H1 (cell line): Measurements from ENCODE around the gene ZNF716. TPM values are rescaled to one million over a fixed set of nuclear protein-coding genes. Genes with fewer than 3 reads are reported as not detected.

Experiments used
- CTCF ChIA-PET: fragments of 300-600 bp; sonication (Branson Sonifier 250); formaldehyde crosslinking; loops from one replicate; lab custom pipeline; 2021; ENCODE audit not compliant: partially characterized antibody; lab: Charles Lee
- POLR2A ChIA-PET: fragments of 300-600 bp; sonication (Branson Sonifier 250); formaldehyde crosslinking; loops from one replicate; lab custom pipeline; 2021; ENCODE audit warnings: inconsistent platforms; ENCODE audit not compliant: partially characterized antibody; lab: Charles Lee
- DNase-seq, 2 experiments: peaks; one replicate each; pipeline versions ENCODE4 v3.0.0 to v3.0.0-alpha.2; 2010 to 2022; ENCODE audit warnings: low spot score in 2 of 2, low read depth in 1 of 2, mixed read lengths in 1 of 2
- FAIRE-seq: peaks from 2 replicates; lab custom pipeline; 2011; peaks lifted over from hg19 to GRCh38; lab: Jason Lieb, UNC
- H2AFZ ChIP-seq: 2 replicates; pipeline ENCODE4 v1.8.1; 2012; ENCODE audit warnings: low read length, inconsistent platforms
- H2AK5ac ChIP-seq: 2 replicates; pipeline ENCODE4 v1.6.1; 2013; ENCODE audit warnings: low read depth, low read length
- H2BK120ac ChIP-seq: replicated peaks from 2 replicates; pipeline ENCODE3; 2013; ENCODE audit warnings: low read depth, low read length, inconsistent platforms
- H2BK12ac ChIP-seq: 2 replicates; pipeline ENCODE4 v1.6.1; 2013; ENCODE audit warnings: low read depth, low read length
- H2BK15ac ChIP-seq: 2 replicates; pipeline ENCODE4 v1.6.1; 2013; ENCODE audit warnings: low read length
- H2BK20ac ChIP-seq: 2 replicates; pipeline ENCODE4 v1.6.1; 2013; ENCODE audit warnings: low read length
- H2BK5ac ChIP-seq: 2 replicates; pipeline ENCODE4 v1.6.1; 2013; ENCODE audit warnings: low read depth, low read length
- H3K14ac ChIP-seq: 2 replicates; pipeline ENCODE4 v1.6.1; 2013; ENCODE audit warnings: inconsistent platforms; ENCODE audit not compliant: insufficient read length
- H3K18ac ChIP-seq: 2 replicates; pipeline ENCODE4 v1.6.1; 2013; ENCODE audit warnings: low read length; ENCODE audit errors: extremely low read depth
- H3K23ac ChIP-seq: 2 replicates; pipeline ENCODE4 v1.6.1; 2013; ENCODE audit warnings: inconsistent platforms; ENCODE audit not compliant: insufficient read length
- H3K23me2 ChIP-seq: 2 replicates; pipeline ENCODE4 v1.6.1; 2013; ENCODE audit warnings: low read depth, low read length
- H3K27ac ChIP-seq: 2 replicates; pipeline ENCODE4 v1.6.1; 2011; ENCODE audit warnings: low read depth, low read length, inconsistent platforms
- H3K27me3 ChIP-seq, 4 experiments: replicated peaks in 1 of 4; 1 replicate in 1 of 4; 2 replicates in 3 of 4; pipeline versions ENCODE4 v1.6.1 to v1.8.1; 2011 to 2013; ENCODE audit warnings: low read length in 3 of 4, mild to moderate bottlenecking in 3 of 4, inconsistent platforms in 2 of 4, mixed read lengths in 2 of 4, moderate library complexity in 1 of 4; ENCODE audit not compliant: control insufficient read depth in 3 of 4, insufficient read depth in 3 of 4; ENCODE audit errors: extremely low read depth in 1 of 4
- H3K36me3 ChIP-seq, 4 experiments: 2 replicates each; pipeline versions ENCODE4 v1.6.1 to v1.8.1; 2011 to 2013; ENCODE audit warnings: mild to moderate bottlenecking in 4 of 4, low read length in 3 of 4, moderate library complexity in 2 of 4, control low read depth in 1 of 4, inconsistent platforms in 1 of 4; ENCODE audit not compliant: insufficient read depth in 4 of 4, control insufficient read depth in 2 of 4
- H3K4ac ChIP-seq: replicated peaks from 2 replicates; pipeline ENCODE3; 2013; ENCODE audit warnings: low read length, low read depth, mixed read lengths, inconsistent platforms; ENCODE audit not compliant: insufficient read length
- H3K4me1 ChIP-seq, 4 experiments: replicated peaks in 1 of 4; 1 replicate in 1 of 4; 2 replicates in 3 of 4; pipeline versions ENCODE4 v1.6.1 to v1.8.1; 2011 to 2013; ENCODE audit warnings: low read length in 3 of 4, inconsistent platforms in 2 of 4, mixed read lengths in 1 of 4; ENCODE audit not compliant: insufficient read depth in 4 of 4, control insufficient read depth in 3 of 4
- H3K4me2 ChIP-seq, 2 experiments: 2 replicates each; pipeline versions ENCODE4 v1.6.1 to v1.8.1; 2011 to 2013; ENCODE audit warnings: low read depth in 2 of 2, low read length in 2 of 2, control low read depth in 1 of 2, inconsistent platforms in 1 of 2, mild to moderate bottlenecking in 1 of 2; ENCODE audit not compliant: insufficient read depth in 1 of 2
- H3K4me3 ChIP-seq, 4 experiments: fragments of 200-600, 300-600 bp in 1 of 4; sonication (generic), shearing (Covaris generic), sonication (Bioruptor Twin) in 1 of 4; 2 replicates each; pipeline versions ENCODE4 v1.5.1 to v1.8.1; 2011 to 2016; ENCODE audit warnings: low read length in 4 of 4, low read depth in 3 of 4, control low read depth in 2 of 4, inconsistent platforms in 2 of 4, mild to moderate bottlenecking in 2 of 4, mixed read lengths in 1 of 4, moderate library complexity in 1 of 4; ENCODE audit not compliant: insufficient read depth in 2 of 4; ENCODE audit errors: extremely low read depth in 1 of 4
- H3K56ac ChIP-seq: replicated peaks from 2 replicates; pipeline ENCODE3; 2013; ENCODE audit warnings: low read depth, mild to moderate bottlenecking, mixed read lengths, low read length, inconsistent platforms; ENCODE audit not compliant: insufficient read length
- H3K79me1 ChIP-seq: 2 replicates; pipeline ENCODE4 v1.6.1; 2013; ENCODE audit warnings: low read depth, low read length, control low read depth
- H3K79me2 ChIP-seq, 2 experiments: 2 replicates each; pipeline versions ENCODE4 v1.6.1 to v1.8.1; 2012 to 2013; ENCODE audit warnings: low read length in 2 of 2, mild to moderate bottlenecking in 2 of 2, inconsistent platforms in 1 of 2; ENCODE audit not compliant: insufficient read depth in 2 of 2, control insufficient read depth in 1 of 2
- H3K9ac ChIP-seq, 4 experiments: replicated peaks in 1 of 4; 1 replicate in 1 of 4; 2 replicates in 3 of 4; pipeline versions ENCODE4 v1.6.1 to v1.8.1; 2011 to 2013; ENCODE audit warnings: low read depth in 3 of 4, low read length in 3 of 4, control low read depth in 2 of 4, mild to moderate bottlenecking in 2 of 4, moderate library complexity in 2 of 4, inconsistent platforms in 1 of 4; ENCODE audit errors: extremely low read depth in 1 of 4
- H3K9me3 ChIP-seq, 2 experiments: 2 replicates each; pipeline versions ENCODE4 v1.6.1 to v1.8.1; 2012 to 2013; ENCODE audit warnings: mild to moderate bottlenecking in 2 of 2, moderate library complexity in 2 of 2, control low read depth in 1 of 2, inconsistent platforms in 1 of 2, low read depth in 1 of 2, low read length in 1 of 2, mixed read lengths in 1 of 2; ENCODE audit not compliant: insufficient read depth in 2 of 2
- H4K20me1 ChIP-seq, 2 experiments: replicated peaks in 1 of 2; 2 replicates each; pipeline versions ENCODE3 to v1.8.1; 2011 to 2013; ENCODE audit warnings: inconsistent platforms in 2 of 2, low read length in 2 of 2, mild to moderate bottlenecking in 1 of 2; ENCODE audit not compliant: insufficient read depth in 2 of 2, control insufficient read depth in 1 of 2
- H4K5ac ChIP-seq: 2 replicates; pipeline ENCODE4 v1.6.1; 2013; ENCODE audit warnings: low read length, low read depth, mixed read lengths, inconsistent platforms; ENCODE audit not compliant: insufficient read length
- H4K8ac ChIP-seq: 2 replicates; pipeline ENCODE4 v1.8.0; 2013; ENCODE audit warnings: mild to moderate bottlenecking, moderate library complexity, low read length, inconsistent platforms; ENCODE audit not compliant: insufficient read depth; ENCODE audit errors: extremely low read depth
- H4K91ac ChIP-seq: replicated peaks from 2 replicates; pipeline ENCODE3; 2013; ENCODE audit warnings: low read length, mixed read lengths, inconsistent platforms; ENCODE audit not compliant: insufficient read length
- SP1 ChIP-seq: IDR thresholded peaks from 2 replicates; pipeline ENCODE4 v1.6.1; 2011; ENCODE audit warnings: low read depth, low read length
- WGBS, 2 experiments: shearing (Covaris generic) in 1 of 2; methylation state at CpG; one replicate each; pipeline versions ENCODE4 v1.1.6 to v1.1.7; 2013 to 2015; ENCODE audit warnings: low lambda C conversion rate in 2 of 2, mixed read lengths in 2 of 2, inconsistent platforms in 1 of 2, low coverage in 1 of 2, missing lambda C conversion rate in 1 of 2; ENCODE audit not compliant: insufficient replicate concordance in 2 of 2, insufficient coverage in 1 of 2, insufficient read length in 1 of 2; ENCODE audit errors: extremely low coverage in 1 of 2, missing lambda C conversion rate in 1 of 2; 5-methylcytosine and 5-hydroxymethylcytosine counted together
- polyA plus RNA-seq, 7 experiments: library from polyadenylated mRNA; depleted of rRNA in 3 of 7; stranded (reverse) in 5 of 7; unstranded in 2 of 7; fragments of >200 nt in 5 of 7; fragments of 200-250 nt in 2 of 7; gene quantifications; 1 replicate in 5 of 7; 2 replicates in 1 of 7; 4 replicates in 1 of 7; pipeline versions ENCODE4 v1.2.1 to v1.2.3, GENCODE V29; 2011 to 2013; ENCODE audit warnings: missing spikeins in 2 of 7, mixed read lengths in 2 of 7
- total RNA-seq: library from RNA; stranded (reverse); fragmentation: NEBNext Ultra II Directional; extraction: Animal tissue kit (Norgen Biotek cat#: 25700); gene quantifications from 2 replicates; pipeline ENCODE4 v1.2.1, GENCODE V29; 2021

Gene ZNF716
- total and polyA plus RNA-seq, 2 of the 8 experiments (the other 6 are each of a cell fraction or from before 2014, with no cell fraction given) = not detected

GRCh38 chr7:57415326-57415725, 34.7 kb upstream of the ZNF716 start:
- ChIA-PET POLR2A (no interaction called here), CTCF (no interaction called here)
- H2AFZ ChIP-seq = no peak overlapping the region
- no peaks in the 10 kb centered on the region for H3K27me3 ChIP-seq
- H3K4ac ChIP-seq = no peak overlapping the region
- H4K5ac ChIP-seq = no peak overlapping the region
- no peak overlapping the region for H2AK5ac ChIP-seq
- H3K79me2 ChIP-seq = no peaks in the 10 kb centered on the region
- no peak overlapping the region for H4K8ac ChIP-seq
- peaks cover 76 to 86% of the 10 kb centered on the region in 2 experiments for H3K9me3 ChIP-seq
- H4K20me1 ChIP-seq = no peaks in the 10 kb centered on the region
- no peaks in the 10 kb centered on the region for H3K4me1 ChIP-seq
- H2BK12ac ChIP-seq = no peak overlapping the region
- H3K27ac ChIP-seq = no peak overlapping the region
- H3K23me2 ChIP-seq = no peaks in the 10 kb centered on the region
- no peaks in the 10 kb centered on the region for H3K79me1 ChIP-seq
- no peak overlapping the region for H4K91ac ChIP-seq
- H2BK15ac ChIP-seq = no peak overlapping the region
- H3K9ac ChIP-seq = no peak overlapping the region
- no peak overlapping the region for H3K14ac ChIP-seq
- 73% methylated on average over 5 of the region's 5 CpGs; no CpG with 5 or more reads in 1 of the 2 experiments for whole genome bisulfite sequencing, 2 experiments
- H3K4me2 ChIP-seq = no peak overlapping the region
- DNase-seq = no peak
- H3K36me3 ChIP-seq = no peaks in the 10 kb centered on the region
- no peak overlapping the region for H2BK20ac ChIP-seq
- FAIRE-seq = no peak
- H2BK120ac ChIP-seq = no peak overlapping the region
- H2BK5ac ChIP-seq = no peak overlapping the region
- H3K56ac ChIP-seq = no peak overlapping the region
- no peak overlapping the region for H3K4me3 ChIP-seq
- H3K23ac ChIP-seq = no peak overlapping the region
- no peak for TF ChIP-seq SP1
- H3K18ac ChIP-seq = no peak overlapping the region
